ENCODE measurements around the gene VMAC. TPM values are rescaled to one million over a fixed set of nuclear protein-coding genes. Genes with fewer than 3 reads are reported as not detected.

The VMAC gene
- total and polyA plus RNA-seq, 2 of the 8 experiments (the other 6 are each of a cell fraction or from before 2014, with no cell fraction given) = 1.3 to 2.2 TPM

DNA sequence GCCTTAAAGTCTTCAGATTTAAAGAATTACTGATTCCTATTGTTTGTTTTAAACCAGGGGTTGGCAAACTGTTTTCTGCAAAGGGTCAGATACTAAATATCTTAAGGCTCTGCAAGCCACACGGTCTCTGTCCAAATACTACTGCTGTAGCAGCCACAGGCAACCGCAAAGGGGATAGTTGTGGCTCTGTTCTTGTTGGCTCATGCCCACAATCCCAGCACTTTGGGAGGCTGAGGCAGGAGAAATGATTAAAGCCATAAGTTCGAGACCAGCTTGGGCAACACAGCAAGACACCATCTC, 50.9 kb downstream of the VMAC start:
- H2AFZ ChIP-seq (ENCODE audit: low read length) = no peak overlapping the region
- H3K23ac ChIP-seq (ENCODE audit: insufficient read length) = no peak overlapping the region
- peaks cover 43% of the 10 kb centered on the region for H3K79me1 ChIP-seq (ENCODE audit: low read depth, low read length)
- no peak overlapping the region for H3K27ac ChIP-seq (ENCODE audit: low read depth, low read length)
- no peak overlapping the region for H4K91ac ChIP-seq (replicated peaks; ENCODE audit: insufficient read length, low read length)
- H3K27me3 ChIP-seq (replicated peaks in 1 of 4; ENCODE audit: control insufficient read depth in 3 of 4, extremely low read depth in 1 of 4, insufficient read depth in 3 of 4, low read length in 3 of 4) = no peaks in the 10 kb centered on the region; a peak in 1 of 7 replicates
- peaks cover 31 to 52% of the 10 kb centered on the region in 2 experiments for H4K20me1 ChIP-seq (replicated peaks in 1 of 2; ENCODE audit: control insufficient read depth in 1 of 2, insufficient read depth in 2 of 2, low read length in 2 of 2)
- H2BK20ac ChIP-seq (ENCODE audit: low read length) = no peak overlapping the region
- H3K9me3 ChIP-seq (ENCODE audit: insufficient read depth in 2 of 2, low read depth in 1 of 2, low read length in 1 of 2) = no peaks in the 10 kb centered on the region
- no peak overlapping the region for H3K14ac ChIP-seq (ENCODE audit: insufficient read length)
- CTCF ChIA-PET (ENCODE audit: partially characterized antibody) = interaction anchor here (0.6 to 5.8 kb wide), 6 partner anchors 12 to 891 kb away, joined by 3 to 43 read pairs (median 4); no protein-coding TSS in a partner anchor
- FAIRE-seq = no peak
- H3K36me3 ChIP-seq (ENCODE audit: control insufficient read depth in 2 of 4, insufficient read depth in 4 of 4, low read length in 3 of 4) = no peaks in the 10 kb centered on the region
- H2BK12ac ChIP-seq (ENCODE audit: low read depth, low read length) = no peak overlapping the region
- peaks cover 25 to 57% (median 39%) of the 10 kb centered on the region in 4 experiments for H3K4me1 ChIP-seq (replicated peaks in 1 of 4; ENCODE audit: control insufficient read depth in 3 of 4, insufficient read depth in 4 of 4, low read length in 3 of 4)
- no peak overlapping the region for H4K5ac ChIP-seq (ENCODE audit: insufficient read length, low read depth, low read length)
- H2BK120ac ChIP-seq (replicated peaks; ENCODE audit: low read depth, low read length) = no peak overlapping the region
- H3K4ac ChIP-seq (replicated peaks; ENCODE audit: insufficient read length, low read depth, low read length) = no peak overlapping the region
- DNase-seq (ENCODE audit: low read depth in 1 of 2, low spot score in 2 of 2) = no peak
- POLR2A ChIA-PET (ENCODE audit: partially characterized antibody) = interaction anchor here (1.2 to 1.9 kb wide), 2 partner anchors 11 to 17 kb away, joined by 3 to 6 read pairs; no protein-coding TSS in a partner anchor
- H3K18ac ChIP-seq (ENCODE audit: extremely low read depth, low read length) = no peak overlapping the region
- peaks cover 9 to 94% of the 10 kb centered on the region in 2 experiments for H3K79me2 ChIP-seq (ENCODE audit: control insufficient read depth in 1 of 2, insufficient read depth in 2 of 2, low read length in 2 of 2)
- TF ChIP-seq USF2 (IDR thresholded peaks at IDR 0.05; ENCODE audit: low read length) = no peak
- TF ChIP-seq BCL11A (IDR thresholded peaks at IDR 0.05; ENCODE audit: low read depth in 2 of 2, low read length in 2 of 2) = no peak
- no peak for TF ChIP-seq RAD21 (IDR thresholded peaks at IDR 0.05 in 1 of 2, conservative IDR thresholded peaks at IDR 0.05 in 1 of 2; ENCODE audit: low read depth in 2 of 2, low read length in 2 of 2)
- TF ChIP-seq CEBPB (IDR thresholded peaks at IDR 0.05; ENCODE audit: low read depth, low read length) = no peak
- TF ChIP-seq TCF12 (IDR thresholded peaks at IDR 0.05; ENCODE audit: low read depth, low read length) = no peak
- TF ChIP-seq CHD2 (IDR thresholded peaks at IDR 0.05; ENCODE audit: low read length) = no peak
- no peak for TF ChIP-seq CREB1 (IDR thresholded peaks at IDR 0.05)
- WGBS, 2 experiments (ENCODE audit: extremely low coverage in 1 of 2, insufficient coverage in 1 of 2, insufficient read length in 1 of 2, insufficient replicate concordance in 2 of 2, low coverage in 1 of 2, low lambda C conversion rate in 2 of 2, missing lambda C conversion rate in 1 of 2) = 90% methylated on average over 3 of the region's 3 CpGs; no CpG with 5 or more reads in 1 of the 2 experiments
- H2BK15ac ChIP-seq (ENCODE audit: low read length) = no peak overlapping the region
- H2BK5ac ChIP-seq (ENCODE audit: low read depth, low read length) = no peak overlapping the region
- no peak overlapping the region for H3K4me2 ChIP-seq (ENCODE audit: insufficient read depth in 1 of 2, low read depth in 2 of 2, low read length in 2 of 2)
- H3K56ac ChIP-seq (replicated peaks; ENCODE audit: insufficient read length, low read depth, low read length) = no peak overlapping the region
- no peak overlapping the region for H3K4me3 ChIP-seq (ENCODE audit: extremely low read depth in 1 of 4, insufficient read depth in 2 of 4, low read depth in 3 of 4, low read length in 4 of 4)
- H4K8ac ChIP-seq (ENCODE audit: extremely low read depth, insufficient read depth, low read length) = no peak overlapping the region
- H2AK5ac ChIP-seq (ENCODE audit: low read depth, low read length) = no peak overlapping the region
- no peak overlapping the region for H3K9ac ChIP-seq (replicated peaks in 1 of 4; ENCODE audit: extremely low read depth in 1 of 4, low read depth in 3 of 4, low read length in 3 of 4)
- no peaks in the 10 kb centered on the region for H3K23me2 ChIP-seq (ENCODE audit: low read depth, low read length)
